GM19099 (cell line): ENCODE results near the gene PDIA3.

Experiments used
- POLR2A ChIP-seq: IDR thresholded peaks from 3 replicates; pipeline ENCODE4 v1.6.1; 2011; ENCODE audit warnings: low read depth; ENCODE audit not compliant: insufficient read length; ENCODE audit errors: extremely low read depth

Gene PDIA3

DNA sequence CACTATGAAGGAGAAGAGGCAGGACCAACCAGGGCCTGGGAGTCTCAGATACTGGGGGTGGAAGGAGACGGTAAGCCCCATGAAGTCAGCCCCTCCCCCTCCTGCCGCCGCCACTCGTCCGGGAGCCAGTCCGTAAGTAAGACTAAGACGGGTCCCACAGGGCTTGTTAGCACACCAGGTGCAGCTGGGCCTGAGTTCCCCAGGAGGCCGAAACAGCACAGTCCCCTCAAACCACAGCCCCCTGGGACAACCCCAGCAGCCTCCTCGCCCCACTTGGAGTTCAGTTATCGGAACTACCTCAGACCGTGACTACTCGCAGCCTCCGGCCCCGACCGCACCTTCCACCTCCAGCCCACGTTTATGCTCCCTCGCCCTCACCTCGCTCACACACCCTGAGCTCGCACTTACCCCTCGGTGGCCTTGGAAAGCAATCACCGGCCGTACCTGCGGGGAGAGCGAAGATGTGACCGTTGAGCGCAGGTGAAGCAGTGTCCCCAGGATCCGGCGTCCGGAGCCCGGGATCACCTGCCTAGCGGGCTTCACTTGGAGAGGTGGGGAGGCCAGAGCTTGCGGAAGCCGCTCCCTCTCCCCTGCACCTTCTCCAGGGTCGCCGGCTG, 30.0 kb downstream of the PDIA3 start:
- TF ChIP-seq POLR2A = peak; percentile 41

DNA sequence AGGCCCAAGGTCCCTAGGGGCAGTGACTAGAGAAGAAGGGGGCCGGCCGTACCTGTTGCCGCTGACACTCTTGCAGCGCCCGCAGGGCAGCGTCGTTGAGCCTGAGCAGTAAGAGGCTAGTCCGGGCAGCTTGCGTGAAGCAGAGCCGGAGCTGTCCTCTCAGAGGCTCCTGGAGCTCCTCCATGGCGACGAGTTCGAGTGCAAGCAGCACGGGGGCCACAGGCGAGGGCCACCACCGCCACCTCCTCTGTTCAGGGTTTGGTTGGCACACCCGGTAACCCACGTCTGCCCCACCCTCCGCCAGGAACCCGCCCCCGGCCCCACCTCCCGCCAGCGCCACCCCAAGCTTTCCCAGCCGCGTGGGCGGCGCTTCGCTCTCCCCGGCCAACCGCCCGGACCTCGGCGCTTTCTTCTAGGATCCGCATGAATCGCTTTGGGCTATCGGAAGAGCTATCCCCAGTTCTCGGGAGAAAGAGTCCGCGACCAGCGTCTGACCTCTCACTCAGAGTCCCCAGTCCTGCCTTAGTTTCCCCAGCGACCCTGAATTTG, 30.6 kb downstream of the PDIA3 start, which contains the start of gene ELL3:
Gene ELL3 (minus strand): TSS at position 249 of the 549 bp plus-strand sequence. CDS start 65 bp downstream, at position 184.
- TF ChIP-seq POLR2A = no peak

DNA sequence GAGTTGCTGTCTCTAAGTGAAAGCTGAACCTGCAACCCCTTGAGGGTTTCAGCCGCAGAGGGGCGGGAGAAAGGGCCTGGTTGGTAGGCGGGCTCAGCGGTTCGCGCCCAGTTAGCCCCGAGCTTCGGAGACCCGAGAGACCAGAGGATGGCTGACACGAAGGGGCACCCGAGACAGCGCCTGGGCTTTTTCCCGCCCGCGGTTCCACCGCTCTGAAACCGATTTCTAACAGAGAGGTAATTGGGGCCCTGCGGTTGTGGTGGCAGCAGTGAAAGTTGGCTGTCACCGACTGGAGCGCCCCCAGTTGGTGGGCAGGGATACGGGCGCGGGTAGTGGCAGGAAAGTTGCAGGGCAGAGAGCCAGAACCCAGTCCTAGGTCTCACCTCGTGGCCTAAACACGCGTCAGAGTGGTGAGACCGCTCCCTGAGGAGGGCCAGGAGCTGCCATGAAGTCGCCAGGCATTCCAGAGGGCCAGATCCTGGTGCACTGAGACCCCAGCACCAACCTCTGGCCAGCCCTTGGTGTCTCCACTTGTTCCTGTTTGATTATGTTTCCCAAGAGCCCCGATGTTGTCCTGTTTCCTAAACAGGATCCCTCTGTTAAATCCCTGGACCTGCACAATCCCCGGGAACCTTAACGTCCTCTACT, 31.2 kb downstream of the PDIA3 start:
- TF ChIP-seq POLR2A = no peak

DNA sequence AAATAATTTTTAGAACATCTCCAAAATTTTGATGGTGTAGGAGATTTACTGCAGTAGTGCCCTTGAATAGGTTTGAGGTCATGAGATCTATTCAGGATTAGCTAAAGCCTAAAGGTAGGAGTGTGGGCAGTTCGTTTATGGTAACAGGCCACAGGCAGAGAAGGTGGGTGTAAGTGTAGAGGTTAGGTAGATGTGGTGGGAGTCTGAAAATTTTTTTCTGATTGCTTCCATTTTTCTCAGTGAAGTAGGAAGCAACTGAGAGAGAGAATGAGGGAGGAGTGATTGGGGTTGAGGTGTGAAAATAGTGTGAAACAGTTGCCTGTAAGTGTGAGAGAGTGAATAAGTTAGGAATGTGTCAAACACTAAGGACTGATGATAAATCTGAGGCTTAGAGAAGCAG, 32.8 kb downstream of the PDIA3 start:
- no peak for TF ChIP-seq POLR2A

DNA sequence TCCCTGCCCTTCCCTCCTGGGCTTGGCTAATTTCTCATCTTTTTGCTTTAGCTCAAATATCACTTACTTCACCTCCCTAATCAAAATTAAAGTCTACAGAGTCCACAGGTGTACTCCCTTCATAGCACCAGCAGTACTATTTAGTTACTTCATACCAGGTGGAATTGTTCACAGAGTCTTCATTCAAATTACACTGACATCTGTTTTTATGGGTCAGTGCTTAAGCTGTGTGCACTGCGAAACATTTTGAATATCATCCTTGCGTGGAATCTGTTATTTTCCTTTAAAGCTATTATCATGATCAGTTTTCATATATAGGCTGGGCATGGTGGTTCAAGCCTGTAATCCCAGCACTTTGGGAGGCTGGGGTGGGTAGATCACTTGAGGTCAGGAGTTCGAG, 43.2 kb downstream of the PDIA3 start:
- no peak for TF ChIP-seq POLR2A

DNA sequence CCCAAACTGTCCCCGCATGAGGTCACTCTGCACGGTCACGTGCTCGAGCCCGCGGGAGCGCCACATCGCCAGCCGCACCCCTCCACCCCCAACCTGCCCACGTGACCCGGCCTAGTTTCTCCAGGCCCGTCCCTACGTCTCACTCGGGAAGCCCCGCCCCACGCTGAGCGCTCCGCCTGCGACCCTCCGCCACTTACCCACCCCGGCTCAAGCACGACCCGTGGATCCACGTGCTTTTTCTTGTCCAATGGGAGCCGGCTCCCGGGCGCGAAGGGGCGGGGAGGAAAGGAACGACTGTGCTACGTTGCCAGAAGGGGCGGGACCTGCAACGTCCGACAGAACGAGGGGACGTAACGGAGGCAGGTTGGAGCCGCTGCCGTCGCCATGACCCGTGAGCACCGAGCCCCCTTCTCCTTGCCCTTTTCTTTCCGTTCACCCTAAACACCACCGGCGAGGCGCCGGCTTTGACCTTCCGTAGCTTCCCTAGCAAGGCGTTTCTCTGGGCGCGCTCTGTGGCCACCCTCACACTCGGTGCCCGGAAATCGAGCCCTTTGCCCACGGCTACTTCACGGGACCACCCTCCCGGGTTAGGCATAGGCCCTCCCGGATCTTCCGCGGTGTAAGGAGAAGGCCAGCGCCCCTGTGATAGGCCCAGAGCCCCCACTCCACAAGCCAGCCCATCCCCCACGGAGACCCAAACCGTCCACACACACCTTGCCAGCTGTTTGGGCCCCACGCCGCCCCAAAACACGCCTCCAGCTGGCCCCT, 45.9 kb downstream of the PDIA3 start, which contains the start of gene SERF2:
Gene SERF2 (plus strand): TSS at position 328 of the 768 bp plus-strand sequence. CDS start 57 bp downstream, at position 385.
- TF ChIP-seq POLR2A = peak; percentile 95

DNA sequence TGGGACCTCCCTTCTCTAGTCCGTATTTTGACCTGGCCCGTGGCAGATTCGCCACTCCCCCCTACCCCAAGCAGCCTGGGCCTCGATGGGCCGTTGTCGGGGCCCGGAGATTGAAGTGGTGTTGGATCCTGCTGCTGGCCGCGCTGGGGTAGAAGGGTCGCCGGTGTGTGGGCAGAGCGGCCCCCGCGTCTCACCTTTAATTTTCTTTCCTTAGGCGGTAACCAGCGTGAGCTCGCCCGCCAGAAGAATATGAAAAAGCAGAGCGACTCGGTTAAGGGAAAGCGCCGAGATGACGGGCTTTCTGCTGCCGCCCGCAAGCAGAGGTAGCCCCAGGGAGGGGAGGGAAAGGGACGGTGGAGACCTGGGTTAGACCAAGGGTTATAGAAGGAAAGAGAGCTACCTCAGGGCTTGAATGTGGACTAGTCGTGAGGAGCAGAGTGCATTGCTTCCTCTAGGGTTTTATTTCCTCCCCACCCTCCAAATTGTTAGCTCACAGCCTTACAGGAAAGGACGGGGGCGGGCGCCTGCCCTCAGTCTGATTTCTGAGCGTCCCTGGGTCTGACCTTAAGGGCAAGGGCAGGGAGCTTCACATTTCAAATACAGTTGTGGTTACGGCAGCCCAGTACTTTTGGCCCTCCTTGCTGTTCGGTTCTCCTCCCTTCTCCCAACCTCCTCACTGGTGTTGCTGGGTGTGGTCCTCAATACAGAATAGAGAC, 46.7 kb downstream of the PDIA3 start:
- TF ChIP-seq POLR2A = no peak

DNA sequence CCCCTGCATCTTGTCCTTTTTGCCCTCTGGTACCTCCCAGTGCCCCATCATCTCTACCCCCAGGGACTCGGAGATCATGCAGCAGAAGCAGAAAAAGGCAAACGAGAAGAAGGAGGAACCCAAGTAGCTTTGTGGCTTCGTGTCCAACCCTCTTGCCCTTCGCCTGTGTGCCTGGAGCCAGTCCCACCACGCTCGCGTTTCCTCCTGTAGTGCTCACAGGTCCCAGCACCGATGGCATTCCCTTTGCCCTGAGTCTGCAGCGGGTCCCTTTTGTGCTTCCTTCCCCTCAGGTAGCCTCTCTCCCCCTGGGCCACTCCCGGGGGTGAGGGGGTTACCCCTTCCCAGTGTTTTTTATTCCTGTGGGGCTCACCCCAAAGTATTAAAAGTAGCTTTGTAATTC, 47.4 kb downstream of the PDIA3 start:
- no peak for TF ChIP-seq POLR2A

DNA sequence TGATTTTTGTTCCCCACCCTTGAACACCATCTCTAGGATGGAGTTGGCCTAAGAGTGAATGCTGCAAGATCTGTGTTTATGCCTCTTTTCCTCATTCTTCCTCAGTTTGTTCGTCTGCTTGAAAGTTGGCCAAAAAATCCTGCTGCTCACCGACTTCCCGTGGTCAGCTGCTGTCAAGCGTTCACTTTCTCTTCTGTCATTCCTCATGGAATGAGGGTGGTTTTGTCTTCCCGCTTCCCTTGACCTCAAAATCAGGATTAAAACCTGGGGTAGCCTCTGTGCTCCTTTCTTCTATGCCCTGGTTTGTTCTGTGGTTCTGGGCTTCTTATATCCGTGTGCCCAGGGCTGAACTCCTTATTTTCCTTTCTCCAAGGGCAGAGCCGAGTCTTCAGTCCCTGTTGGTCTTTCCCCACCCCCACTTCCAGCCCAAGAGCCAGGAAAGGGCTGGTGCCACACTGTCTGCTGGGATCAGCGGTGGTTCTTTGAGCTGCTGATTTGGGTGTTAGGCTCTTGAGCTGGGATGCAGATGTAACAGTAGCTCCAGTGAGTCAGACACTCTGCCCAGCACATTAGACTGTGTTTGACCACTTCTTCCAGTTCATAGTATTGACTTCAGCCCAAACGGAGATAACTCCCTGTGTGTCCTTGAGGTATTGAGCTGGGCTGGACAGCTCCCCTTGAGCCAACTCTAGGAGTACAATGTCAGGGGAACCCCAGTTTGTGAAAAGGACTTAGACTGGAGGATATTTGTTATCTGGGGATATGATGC, 48.2 kb downstream of the PDIA3 start:
- TF ChIP-seq POLR2A = no peak

DNA sequence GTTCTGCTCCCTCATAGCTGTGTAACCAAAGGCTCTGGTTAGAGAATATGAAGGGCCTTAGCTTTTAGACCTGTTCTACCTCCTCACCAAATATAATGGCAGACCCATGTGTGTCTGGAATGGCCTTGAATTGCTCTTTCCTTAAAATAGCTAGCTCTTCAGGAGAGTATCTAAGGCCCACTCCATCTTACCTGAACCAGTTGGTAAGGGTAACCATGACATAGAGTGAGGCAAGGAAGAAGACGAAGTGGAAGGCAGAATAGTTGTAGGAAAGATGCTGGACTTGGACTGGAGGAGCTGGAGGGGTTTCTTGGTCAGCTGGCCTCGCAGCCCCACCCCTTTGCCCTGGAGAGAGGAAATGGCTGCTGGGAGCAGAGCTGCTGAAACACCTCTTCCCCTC, 49.0 kb downstream of the PDIA3 start:
- TF ChIP-seq POLR2A = no peak

DNA sequence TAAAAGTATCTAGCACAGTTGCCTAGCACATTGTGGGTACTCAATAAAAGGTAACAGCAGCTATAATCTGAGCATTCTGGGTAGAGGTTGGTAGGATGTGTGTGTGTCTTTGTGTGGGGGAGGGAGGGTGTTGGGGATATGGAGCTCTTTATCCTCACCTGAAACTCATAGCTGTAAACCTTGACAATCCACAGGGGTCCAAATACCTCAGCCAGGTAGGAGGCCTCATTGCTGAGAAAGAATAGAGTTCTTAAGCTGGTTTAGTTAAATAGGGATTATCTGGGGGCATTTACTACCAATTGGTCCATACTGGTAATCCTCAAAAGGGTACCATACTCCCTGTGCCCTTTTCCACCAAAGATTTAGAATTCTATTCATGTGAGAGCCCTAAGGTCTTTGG, 49.8 kb downstream of the PDIA3 start:
- no peak for TF ChIP-seq POLR2A

DNA sequence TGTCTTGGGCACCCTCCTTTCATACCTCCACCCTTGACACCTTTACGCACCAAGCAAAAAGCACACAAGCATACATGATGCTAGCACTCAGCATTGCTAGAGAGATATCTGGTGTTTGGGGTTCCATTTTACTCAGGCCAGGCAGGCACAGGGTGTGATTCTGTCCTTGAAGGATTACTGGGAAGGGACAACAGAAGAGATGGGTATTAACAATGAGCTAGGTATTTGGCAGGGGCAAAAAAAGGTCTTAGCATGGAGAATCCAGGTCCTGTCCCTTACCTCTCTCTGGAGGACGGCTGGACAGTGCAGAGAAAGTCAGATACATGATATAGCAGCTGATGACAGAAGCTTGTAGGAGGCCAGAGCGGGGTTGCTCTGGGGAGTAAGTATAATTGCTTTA, 50.3 kb downstream of the PDIA3 start:
- TF ChIP-seq POLR2A = no peak

DNA sequence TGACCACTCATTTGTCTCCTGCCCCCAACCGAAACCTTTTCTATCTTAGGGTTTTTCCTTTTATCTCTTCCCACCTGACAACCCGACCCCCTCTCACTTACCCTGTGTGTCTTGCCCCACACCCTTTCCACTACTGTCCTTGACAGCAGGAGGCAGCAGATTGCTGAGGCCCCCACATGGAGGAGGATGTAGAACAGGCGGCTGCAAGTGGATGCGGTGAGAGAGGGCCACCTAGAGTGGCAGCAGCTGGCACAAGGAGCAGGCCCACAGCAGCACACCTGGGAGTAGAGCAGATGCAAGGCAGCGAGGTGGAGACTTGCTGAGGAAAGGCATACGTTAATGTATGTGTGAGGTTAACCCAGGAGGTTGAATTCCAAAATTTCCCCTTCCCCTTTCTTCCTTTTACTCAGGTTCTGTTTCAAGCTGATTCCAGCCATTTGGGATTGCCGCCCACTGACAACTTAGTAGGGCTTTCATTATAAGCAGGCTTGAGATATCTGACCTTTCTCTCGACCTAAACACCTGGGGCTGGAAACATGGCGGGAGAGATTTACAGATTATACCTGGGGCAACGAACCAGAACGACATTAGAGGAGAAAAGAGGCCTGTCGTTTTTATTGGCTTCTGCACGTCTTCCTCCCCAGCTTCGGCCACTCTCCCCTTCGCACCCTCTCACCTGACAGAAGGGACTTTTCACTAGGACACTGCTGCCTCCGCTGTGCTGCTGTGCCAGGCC, 53.1 kb downstream of the PDIA3 start:
- TF ChIP-seq POLR2A = no peak

DNA sequence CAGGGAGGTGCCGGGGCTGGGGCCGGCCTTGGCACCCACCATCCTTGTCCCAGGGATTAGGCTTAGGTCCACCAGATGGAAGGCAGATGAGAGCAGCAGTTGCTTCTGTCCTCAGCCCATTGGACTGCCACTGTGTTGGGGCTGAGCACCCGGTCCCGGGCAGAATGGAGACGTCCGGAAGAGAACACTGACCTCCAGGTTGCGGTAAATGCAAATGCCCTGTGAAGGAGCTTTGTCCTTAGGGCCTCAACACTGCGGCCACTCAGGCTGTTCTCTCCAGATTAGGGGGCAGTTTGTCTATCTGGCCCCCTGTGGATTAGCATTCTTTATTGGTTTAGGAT, 53.7 kb downstream of the PDIA3 start, which contains the start of gene SERINC4:
Gene SERINC4 (minus strand): TSS at position 276 of the 341 bp plus-strand sequence. CDS start 234 bp downstream, at position 42.
- TF ChIP-seq POLR2A = no peak
